Measurements from ENCODE around the gene COL5A1. TPM values are rescaled to one million over a fixed set of nuclear protein-coding genes. Genes with fewer than 3 reads are reported as not detected.

Gene COL5A1
- total RNA-seq, 4 donors from 2014 or later: 13.3 to 55.0 (median 27.0) TPM

DNA sequence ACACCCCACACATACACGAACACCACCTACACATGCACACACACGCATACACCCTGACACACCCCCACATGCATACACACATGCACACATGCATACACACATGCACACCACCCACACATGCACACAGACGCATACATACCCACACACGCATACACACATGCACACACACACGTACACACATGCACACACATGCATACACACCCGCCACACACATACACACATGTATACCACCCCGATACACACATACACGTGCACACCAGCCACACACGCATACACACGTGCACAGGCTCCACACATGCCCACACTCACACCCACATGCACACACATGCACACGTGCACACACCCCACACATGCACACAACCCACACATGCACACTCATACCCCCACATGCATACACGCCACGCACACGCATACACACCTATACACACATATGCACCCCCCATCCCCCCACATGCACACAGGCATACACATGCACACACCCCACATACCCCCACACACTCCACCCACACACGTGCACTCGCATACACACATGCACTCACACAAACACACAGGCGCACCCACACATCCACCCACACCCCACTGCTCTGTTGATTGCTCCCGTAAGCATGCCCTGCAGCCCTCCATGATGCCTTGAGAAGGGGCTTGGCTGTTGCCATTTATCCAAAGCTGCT lies 119.3 kb downstream of the COL5A1 start:
- DNase-seq (ENCODE audit: low spot score): no peak
- no peak for ATAC-seq (ENCODE audit: low FRiP score)
- TF ChIP-seq, protein P1, sequence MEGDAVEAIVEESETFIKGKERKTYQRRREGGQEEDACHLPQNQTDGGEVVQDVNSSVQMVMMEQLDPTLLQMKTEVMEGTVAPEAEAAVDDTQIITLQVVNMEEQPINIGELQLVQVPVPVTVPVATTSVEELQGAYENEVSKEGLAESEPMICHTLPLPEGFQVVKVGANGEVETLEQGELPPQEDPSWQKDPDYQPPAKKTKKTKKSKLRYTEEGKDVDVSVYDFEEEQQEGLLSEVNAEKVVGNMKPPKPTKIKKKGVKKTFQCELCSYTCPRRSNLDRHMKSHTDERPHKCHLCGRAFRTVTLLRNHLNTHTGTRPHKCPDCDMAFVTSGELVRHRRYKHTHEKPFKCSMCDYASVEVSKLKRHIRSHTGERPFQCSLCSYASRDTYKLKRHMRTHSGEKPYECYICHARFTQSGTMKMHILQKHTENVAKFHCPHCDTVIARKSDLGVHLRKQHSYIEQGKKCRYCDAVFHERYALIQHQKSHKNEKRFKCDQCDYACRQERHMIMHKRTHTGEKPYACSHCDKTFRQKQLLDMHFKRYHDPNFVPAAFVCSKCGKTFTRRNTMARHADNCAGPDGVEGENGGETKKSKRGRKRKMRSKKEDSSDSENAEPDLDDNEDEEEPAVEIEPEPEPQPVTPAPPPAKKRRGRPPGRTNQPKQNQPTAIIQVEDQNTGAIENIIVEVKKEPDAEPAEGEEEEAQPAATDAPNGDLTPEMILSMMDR (IDR thresholded peaks at IDR 0.05): no peak

DNA sequence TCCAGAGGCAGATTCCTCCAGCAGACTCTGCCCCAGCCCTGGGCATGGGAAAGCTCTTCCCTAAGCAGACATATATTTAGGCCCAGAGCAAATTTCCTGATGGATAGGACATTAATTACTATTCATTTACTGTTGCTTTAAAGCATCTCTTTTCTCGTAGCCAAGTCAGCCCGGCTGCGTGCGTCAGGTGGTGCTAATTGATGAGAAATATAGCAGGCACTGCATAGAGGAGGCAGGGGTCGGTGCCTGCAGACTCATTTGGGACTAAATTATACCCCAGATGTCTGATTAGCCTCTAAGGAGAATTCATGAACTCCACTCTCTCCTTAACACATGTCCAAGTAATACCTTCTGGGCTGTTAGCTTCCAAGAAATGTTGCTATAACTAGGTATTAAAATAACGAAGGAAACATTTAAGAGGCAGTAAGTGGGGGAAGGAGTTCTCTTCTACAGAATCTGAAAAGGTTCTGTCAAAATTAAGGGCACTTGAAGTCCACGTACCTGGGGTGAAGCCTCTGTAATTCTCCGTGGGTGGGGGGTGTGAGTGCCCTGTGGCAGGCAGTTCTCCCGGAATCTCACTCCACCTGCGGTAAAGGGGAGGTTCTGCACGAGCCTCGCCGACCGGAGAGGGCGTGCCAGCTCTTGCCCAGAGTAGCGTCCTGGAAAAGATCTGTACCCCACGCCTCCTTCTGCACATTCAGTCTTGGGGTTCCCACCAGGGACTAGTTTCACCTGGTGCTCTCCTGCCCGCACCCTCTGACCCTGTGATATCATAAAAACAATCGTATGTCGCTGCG lies 123.1 kb downstream of the COL5A1 start:
- TF ChIP-seq, protein P1 (IDR thresholded peaks at IDR 0.05): no peak
- no peak for ATAC-seq (ENCODE audit: low FRiP score)
- no peak for DNase-seq (ENCODE audit: low spot score)

DNA sequence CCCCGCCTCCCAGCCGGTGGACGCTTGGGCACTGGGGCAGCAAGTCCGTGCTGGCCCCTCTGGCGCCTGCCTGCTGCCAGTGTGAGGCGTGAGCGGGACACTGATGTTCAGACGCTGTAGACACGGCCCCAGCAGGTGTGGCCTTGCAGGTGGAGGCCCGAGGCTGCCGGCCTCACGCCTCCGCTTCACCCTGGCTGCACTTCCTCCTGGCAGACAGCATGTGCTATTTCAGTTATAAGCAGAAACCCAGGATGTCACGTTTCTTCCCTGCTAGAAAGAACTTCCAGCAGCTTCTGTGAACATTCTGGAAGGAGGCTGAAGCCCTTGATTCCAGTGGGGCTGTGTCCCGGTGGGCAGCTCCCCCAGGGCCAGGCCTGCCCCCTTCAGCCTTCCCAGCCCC lies 124.2 kb downstream of the COL5A1 start:
- TF ChIP-seq, protein P1 (IDR thresholded peaks at IDR 0.05): no peak
- no peak for DNase-seq (ENCODE audit: low spot score)
- ATAC-seq (ENCODE audit: low FRiP score): no peak

DNA sequence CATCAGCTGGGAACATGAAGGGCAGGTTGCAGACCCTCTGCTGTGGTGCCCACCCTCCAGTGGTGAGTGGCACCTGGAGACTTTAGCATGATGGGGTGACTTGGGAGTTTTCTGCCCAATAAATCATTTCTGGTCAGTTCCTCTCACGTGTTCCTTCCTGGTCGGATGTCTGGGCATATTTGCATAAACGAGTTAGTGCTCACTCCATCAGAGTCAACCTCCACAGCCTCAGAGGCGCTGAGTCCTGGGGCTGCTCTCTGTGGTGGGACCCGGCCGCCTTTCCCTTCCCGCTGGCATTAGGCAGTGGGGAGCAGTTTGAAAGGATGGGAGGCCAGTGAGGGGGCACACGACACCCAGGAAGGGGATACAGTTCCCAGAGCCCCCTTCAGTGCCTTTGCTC lies 125.0 kb downstream of the COL5A1 start:
- DNase-seq (ENCODE audit: low spot score): no peak
- no peak for ATAC-seq (ENCODE audit: low FRiP score)

DNA sequence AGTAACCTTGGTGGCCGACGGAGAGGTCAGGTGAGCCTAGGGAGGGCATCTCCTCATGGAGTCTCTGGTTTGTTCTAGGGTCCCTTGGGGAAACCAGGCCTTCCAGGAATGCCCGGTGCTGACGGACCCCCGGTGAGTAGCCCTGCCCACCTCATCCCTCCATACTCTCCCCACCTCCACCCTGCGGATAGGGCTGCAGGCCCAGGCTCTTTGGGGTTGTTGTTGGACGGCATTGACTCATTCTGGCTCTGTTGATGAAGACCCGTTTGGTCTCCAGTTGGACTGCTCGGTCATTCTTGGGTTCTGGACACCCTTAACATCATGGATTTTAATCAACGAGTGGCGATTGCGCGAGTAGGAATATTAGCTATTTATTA lies 126.7 kb downstream of the COL5A1 start:
- no peak for ATAC-seq (ENCODE audit: low FRiP score)
- TF ChIP-seq, protein P1 (IDR thresholded peaks at IDR 0.05): no peak
- no peak for DNase-seq (ENCODE audit: low spot score)

More for the DNA sequence above, 125.0 kb downstream of the COL5A1 start:
- TF ChIP-seq, protein P1 (IDR thresholded peaks at IDR 0.05): no peak

DNA sequence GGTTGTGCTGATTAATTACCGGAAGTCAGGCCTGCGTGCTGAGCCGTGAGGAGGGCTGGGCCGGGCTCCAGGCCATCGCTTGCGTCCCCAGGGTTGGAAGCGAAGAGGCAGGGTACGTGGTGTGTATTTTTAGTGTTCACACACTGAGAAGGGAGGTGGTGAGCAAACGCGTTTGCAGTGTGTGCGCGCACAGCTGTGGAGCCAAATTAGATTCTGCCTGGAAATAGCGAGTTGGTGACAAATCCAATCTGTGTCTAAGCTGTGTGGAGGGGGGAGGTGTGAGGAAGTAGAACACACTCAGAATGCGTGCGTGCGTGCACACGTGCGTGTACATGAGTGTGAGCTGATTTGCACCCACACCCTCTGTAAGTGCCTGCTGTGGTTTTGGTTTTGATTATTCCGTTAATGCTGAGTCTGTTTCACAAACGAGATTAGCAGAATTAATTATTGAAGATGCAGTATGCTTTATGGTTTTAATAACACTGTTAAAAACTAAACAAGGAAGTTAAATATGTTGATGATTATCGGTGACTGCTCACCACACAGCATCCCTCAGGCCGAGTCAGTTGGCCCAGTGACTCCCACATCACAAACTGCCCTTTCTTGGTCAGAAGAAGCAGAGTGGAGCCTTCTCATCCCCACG lies 127.2 kb downstream of the COL5A1 start:
- TF ChIP-seq, protein P1 (IDR thresholded peaks at IDR 0.05): no peak
- no peak for DNase-seq (ENCODE audit: low spot score)
- no peak for ATAC-seq (ENCODE audit: low FRiP score)
